ENCODE results near the gene FGF8.
"Not testable (repeated sequence)": the region's sequence is repeated elsewhere in the genome, so short reads cannot be mapped to it uniquely, and the experiment has no call there.

FGF8 gene

DNA sequence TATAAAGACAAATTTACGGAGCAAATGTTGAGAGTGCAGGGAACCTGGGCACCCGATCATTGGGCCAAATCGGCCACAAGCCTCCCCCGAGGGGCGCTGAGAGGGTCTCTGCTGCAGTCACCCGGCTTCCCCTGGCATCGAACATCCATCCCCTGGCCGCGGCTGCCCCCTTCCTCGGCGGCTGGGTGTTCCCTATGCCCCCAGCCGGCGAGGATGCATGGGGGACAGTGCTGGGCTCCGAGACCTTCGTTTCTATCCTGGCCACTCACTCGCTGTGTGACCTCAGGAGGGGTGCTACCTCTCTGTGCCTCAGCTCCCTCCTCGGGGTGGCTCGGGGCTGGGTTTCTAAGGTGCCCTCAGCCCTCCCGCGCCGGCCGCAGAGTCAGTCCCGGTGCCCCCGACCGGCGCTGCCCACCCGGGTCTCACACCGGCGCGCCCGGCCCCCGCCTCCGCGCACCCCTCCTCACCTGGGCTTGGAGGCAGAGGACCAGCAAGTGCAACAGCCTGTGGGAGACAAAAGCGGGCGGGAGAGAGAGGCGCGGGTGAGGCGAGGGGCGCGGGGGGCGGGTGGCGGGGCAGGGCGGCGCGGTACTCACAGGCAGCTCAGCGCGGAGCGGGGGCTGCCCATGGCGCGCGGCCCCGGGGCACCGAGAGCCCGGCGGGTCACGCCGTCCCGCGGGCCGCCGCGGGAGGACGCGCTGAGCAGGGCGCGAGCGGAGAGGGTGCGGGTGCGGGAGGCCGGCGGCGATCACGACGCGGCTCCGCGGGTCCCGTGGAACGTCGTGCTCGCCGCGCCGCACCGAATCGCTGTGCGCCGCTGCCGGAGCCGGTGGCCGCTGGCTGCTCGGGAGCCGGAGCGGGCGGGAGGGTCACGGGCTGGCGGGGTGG is at the start of gene FGF8:
Gene FGF8, minus strand, starts transcription at position 842 of the 888 bp plus-strand sequence. Its CDS starts 214 bp downstream, at position 628.
- no peak for DNase-seq

DNA sequence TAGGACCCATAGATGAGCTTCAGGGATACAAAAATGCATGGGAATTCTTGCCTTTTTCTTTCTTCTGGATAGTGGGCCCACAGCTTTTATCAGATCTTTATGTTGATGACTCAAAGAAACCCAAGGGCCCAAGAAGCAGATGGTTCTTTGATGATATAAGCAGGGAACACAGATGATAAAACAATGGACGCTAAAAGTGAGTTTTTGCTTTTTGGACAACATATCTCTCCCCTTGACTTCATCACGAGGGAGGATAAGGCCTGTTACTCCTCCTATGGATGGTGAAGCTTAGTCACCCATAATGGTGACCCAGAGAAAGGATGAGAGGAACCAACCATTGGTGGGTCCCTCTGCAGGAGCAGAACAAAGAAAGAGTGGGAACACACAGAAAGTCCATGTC is 48.8 kb upstream of the FGF8 start:
- no peak for DNase-seq

DNA sequence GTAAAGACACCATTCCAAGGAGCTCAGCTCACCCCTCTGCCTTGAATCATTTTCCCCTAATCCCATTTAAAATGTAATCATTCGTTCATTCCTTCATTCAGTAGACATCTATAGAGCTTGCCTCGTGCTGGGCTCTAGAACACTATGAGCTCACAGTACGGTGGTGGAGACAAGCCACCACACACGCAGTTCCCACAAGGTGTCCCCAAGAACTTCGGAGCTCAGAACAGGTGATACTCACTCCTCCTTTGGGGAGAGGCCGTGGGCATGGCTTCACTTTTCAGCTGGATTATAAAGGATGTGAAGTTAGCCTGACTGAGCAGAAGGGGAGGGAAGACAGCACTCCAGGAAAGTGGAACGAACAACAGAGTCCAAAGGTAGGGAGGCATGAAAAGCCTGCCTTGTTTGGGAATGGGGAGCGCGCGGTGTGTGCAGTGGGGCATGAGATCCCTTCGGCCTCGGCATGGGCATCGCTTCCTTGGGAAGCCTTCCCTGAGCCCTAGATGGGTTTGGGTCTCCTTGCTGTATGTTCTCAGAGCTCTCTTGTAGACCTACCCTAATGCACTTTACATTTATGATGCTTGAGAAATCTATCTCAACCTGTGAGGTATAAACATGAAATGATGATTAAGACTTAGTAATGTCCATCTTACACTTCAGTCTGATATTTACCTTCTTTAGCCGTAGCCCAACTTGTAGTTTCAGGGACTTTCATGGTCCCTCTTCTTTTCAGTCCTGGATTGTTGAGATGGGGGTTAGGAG is 43.1 kb upstream of the FGF8 start:
- no peak for DNase-seq

DNA sequence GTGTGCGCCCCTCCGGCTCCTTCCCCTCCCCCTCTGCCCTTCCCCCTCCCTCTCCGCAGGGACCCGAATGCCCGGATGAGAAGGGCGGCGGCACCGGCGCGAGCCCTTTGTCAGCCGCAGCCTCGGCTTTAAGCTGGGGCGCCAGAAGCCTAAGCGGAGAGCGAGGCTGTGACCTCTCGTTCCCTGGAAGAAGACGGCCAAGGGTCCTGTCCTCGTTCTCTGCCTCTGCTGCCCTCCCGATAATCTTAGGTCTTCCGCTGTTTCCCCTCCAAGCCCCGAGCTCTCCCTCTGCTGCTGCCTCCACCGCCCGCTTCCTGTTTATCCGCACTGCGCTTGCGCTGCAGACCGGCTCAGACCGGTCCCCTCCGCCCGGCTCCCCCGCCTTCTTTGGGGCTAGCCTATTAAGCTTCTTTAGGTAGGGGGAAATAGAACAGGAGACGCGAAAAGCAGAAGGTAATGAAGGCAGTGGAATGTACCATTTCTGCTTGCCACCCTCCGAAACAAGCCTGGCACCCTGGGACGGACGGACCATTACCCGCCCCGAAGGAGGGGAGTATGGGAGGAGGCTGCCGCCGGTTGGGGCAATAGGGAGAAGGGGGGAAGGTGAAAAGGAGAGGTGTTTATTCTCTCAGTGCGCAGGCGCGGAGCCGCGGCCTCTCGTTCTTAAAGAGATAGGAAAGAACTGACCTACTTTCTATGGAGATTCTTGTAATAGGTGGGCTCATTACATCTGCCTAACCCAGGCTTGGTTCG is 42.4 kb upstream of the FGF8 start, which contains the start of gene OGA:
Gene OGA, minus strand, starts transcription at position 326 of the 753 bp plus-strand sequence. CDS start 422 bp downstream, outside the sequence.
- peak; percentile 100 for DNase-seq

GRCh38 chr10:101817337-101818118 is 41.6 kb upstream of the FGF8 start:
- DNase-seq = peak; percentile 47

DNA sequence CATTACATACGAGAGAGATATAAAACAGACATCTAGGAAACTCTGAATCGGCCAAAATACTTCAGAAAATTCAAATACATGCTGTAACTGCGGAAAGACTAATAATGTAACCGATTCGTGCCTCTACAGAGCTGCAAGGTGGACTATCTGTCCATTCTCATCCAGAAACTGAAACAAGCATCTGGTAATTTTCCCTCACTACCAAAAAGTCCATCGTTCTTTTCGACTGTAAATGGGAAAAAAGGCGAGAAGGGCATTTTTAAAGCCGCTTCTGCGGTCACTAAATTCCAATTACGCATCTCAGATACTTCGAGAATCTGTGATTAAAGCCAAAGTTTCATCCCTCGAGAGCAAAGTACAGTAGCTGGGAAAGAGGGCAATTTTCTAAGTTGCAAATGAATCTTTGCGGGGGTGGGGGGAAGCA is 41.0 kb upstream of the FGF8 start:
- DNase-seq = no peak

GRCh38 chr10:101816376-101816775 is 40.5 kb upstream of the FGF8 start:
- no peak for DNase-seq

DNA sequence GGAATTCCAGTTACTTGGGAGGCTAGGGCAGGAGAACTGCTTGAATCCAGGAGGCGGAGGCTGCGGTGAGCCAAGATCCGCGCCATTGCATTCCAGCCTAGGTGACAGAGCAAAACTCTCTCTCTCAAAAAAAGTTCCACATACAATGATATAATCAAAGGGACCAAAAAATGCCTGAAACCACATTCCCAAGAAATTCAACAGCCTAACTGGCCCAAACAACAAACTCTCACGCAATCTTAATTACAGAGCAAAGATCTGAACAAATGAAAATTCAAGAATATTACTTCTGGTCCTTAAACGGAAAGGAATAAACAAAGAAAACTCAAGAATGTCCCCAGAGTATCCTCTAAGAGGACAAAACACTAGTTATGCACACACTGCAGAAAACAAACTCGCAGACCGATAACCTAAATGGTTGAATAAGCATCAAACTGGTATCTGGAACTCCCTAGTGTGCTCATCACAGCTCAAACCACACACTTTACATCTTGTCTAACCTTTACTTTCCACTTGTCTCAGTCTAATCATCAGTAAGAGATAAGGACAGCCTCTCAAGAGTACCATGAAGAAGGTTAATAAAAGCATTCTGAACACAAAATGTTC is 38.7 kb upstream of the FGF8 start:
- no peak for DNase-seq

DNA sequence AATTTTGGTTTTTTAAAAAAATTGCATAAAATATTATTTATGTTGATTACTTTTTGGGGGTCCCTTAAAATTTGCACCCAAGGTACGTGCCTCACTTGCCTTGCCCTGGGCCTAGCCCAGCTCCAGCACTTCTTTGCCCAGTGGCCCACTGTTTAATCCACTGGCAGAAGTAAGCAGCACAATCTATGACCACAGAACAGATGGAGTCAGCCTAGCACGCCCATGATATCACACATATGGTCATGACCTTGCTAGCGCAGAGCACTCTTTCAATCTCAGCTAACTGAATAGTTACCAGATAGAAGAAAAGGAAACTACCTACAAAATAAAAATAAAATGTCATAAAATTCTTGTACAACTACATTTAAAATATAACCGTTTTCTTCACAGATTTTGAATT is 36.7 kb upstream of the FGF8 start:
- DNase-seq = no peak

DNA sequence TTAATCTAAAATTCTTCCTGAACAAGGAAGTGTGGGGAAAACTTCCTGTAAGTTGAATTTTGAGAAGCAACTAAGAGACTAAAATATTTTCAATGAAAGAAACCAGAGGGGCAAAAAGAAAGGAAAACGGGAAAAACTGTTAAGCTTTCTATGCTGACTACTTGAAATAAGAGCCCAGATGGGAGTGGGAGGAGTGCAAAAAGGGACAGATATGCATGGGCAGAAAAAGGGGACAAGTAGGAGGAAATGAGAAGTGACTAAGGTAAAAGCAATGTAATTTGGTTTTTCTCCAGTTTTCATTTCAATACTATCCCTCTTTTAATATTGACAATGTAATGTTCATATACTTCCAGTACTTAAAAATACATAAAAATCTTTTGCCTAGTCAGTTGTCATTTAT is 31.2 kb upstream of the FGF8 start:
- no peak for DNase-seq

GRCh38 chr10:101803511-101803910 is 27.6 kb upstream of the FGF8 start:
- DNase-seq = no peak

DNA sequence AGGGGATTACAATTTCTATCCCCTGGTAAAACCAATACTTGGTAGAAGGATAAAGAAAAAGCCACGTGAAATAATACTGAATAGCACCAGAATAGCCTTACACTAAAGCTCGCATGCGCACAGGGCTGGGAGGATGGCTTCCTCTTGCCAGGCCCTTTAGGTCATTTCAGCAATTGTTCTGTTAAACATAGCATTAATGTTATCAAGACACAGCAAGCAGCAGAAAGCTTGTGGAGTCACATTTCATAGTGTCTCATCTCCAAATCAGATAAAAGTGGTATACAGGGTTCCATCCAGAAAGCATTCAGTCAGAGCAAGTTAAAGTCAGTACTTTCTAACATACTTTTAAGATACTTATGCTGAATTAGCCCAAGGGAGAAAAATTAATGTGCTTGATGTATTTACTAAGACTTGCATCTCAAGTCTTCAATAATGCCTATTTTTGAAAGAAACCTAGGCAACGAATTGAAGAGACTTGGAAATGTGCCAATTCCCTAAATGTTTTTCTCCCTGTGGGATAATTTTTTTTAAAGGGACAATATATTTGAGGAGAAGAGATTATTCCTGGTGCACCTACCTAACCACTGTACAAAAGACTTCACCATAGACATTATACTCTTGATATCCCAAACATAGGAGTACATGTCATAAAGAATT is 21.6 kb upstream of the FGF8 start:
- DNase-seq = no peak

GRCh38 chr10:101793526-101793925 is 17.6 kb upstream of the FGF8 start:
- no peak for DNase-seq

DNA sequence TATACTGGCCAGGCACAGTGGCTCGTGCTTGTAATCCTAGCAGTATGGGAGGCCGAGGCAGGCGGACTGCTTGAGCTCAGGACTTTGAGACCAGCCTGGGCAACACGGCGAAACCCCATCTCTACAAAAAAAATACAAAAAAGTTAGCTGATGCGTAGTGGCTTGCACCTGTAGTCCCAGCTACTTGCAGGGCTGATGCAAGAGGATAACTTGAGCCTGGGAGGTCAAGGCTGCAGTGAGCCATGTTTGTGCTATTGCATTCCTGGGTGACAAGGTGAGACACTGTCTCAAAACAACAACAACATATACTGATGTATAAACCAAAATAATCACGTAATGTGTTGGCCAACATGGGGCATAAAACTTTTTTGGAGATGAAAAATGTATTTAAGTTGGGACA is 13.8 kb upstream of the FGF8 start:
- DNase-seq = no peak

DNA sequence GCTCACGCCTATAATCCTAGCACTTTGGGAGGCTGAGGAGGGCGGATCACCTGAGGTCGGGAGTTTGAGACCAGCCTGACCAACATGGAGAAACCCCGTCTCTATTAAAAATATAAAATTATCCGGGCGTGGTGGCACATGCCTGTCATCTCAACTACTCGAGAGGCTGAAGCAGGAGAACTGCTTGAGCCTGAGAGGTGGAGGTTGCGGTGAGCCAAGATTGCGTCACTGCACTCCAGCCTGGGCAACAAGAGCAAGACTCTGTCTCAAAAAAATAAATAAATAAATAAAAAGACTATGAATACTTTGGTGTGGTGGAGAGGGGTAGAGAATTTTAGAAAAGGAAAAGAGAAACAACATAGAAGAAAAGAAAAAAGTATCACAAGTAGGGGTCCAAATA is 13.3 kb upstream of the FGF8 start:
- not testable (repeated sequence) for DNase-seq

- no peak for DNase-seq
Measured at GRCh38 chr10:101785801-101786200, 9.9 kb upstream of the FGF8 start.

GRCh38 chr10:101784558-101784957 is 8.6 kb upstream of the FGF8 start:
- DNase-seq = no peak

- DNase-seq = no peak
Measured at GRCh38 chr10:101783736-101784118, 7.8 kb upstream of the FGF8 start.

DNA sequence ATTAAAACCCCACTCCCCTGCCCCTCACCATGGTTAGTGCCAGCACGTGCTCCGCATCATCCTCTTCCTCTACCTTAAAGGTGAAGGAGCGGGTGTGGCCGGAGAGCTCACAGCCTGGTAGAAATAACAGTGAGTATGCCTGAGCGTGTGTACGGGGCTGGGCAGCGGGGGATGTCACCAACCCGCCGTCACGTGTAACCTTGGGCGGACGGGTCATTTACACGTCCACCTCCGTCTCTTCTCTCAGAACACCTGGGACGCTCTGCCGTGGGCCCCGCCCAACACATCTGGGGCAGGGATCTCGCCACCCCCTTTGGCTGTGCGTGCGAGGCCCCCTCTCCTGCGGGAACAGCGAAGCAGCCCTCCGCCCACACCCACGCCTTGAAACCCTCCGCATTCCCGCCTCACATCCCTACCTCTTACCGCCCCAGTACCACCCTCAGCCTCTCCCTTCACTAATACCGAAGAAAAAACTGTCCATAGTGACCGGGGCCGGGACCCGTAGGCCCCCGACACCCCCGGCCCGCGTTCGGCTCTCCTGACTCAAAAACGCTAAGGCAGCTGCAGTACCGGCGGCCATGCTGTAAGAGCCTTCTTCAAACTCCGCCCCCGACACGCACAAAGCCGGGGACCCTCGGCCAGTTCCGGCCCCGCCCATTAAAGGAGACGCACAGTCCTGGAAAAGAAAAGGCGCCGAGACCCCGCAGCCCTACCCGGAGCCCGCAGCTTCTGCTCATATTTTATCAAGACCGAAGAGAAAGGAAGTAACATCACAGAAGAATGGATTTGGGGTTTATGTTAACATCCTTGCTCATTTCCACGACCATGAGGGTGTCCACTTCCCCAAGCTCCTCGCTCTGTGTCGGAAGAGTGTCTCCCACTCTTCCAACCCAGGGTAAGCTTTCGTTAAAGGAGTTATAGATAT is 7.2 kb upstream of the FGF8 start, which contains the start of gene NPM3:
Gene NPM3, minus strand, starts transcription at position 636 of the 925 bp plus-strand sequence. Its CDS starts 56 bp downstream, at position 580.
- DNase-seq = peak; percentile 69

Data from MV-4-11 (cell line).